ENCODE measurements around the gene WWC2. TPM values are rescaled to one million over a fixed set of nuclear protein-coding genes. Genes with fewer than 3 reads are reported as not detected.

The WWC2 gene
- total RNA-seq, 2 donors from 2014 or later: 5.8 to 6.3 TPM

DNA sequence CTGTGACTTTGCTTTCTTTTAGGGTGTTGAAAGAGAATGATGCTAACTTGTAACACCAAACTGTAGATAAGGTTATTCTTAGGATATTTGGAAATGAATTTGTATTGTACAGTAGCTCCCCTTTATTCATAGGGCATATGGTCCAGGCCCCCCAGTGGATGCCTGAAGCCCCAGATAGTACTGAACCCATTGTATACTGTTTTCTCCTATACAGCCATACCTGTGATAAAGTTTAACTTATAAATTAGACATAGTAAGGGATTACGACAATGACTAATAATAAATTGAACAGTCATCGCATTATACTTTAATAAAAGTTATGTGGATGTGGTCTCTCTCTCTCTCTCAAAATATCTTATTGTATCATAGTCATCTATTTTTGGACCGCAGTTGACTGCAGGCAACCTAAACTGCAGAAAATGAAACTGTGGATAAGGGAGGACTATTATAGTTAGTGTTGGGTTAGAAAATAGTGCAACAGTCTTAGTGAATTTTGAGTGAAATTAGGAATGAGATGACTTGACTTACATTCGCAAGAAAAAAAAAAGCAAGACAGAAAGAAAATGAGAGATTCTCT is 115.9 kb downstream of the WWC2 start:
- ATAC-seq (no peak), DNase-seq (no peak)
- Mint-ChIP-seq H3K4me1 (no peaks in the 10 kb centered on the region), H3K27me3 (peaks cover 4% of the 10 kb centered on the region), H3K27ac (no peak overlapping the region), H3K4me3 (no peak overlapping the region), H3K36me3 (ENCODE audit: low read depth) (peaks cover 4% of the 10 kb centered on the region)
- no peaks in the 10 kb centered on the region for H3K9me3 ChIP-seq (ENCODE audit: control insufficient read depth, low read length, poor library complexity, severe bottlenecking)

DNA sequence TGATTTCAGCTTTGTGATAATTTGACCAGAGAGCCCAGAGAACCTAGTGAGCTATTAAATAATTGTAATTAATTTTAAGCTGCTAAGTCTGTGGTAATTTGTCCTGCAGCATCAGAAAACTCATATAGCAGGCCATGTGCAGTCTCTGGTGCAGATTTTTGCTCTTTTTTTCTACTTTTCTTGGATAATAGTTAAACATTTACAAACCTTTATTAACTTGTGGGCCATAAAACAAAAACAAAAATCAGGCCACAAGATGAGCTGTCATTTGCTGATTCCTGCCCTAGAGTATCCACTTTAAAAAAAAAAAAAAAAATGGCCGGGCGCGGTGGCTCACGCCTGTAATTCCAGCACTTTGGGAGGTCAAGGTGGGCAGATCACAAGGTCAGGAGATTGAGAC is 121.2 kb downstream of the WWC2 start:
- no peak overlapping the region for H3K4me3 Mint-ChIP-seq
- no peak overlapping the region for H3K27ac Mint-ChIP-seq
- peaks cover 4% of the 10 kb centered on the region for H3K27me3 Mint-ChIP-seq
- ATAC-seq (no peak), DNase-seq (no peak)
- H3K9me3 ChIP-seq (ENCODE audit: control insufficient read depth, low read length, poor library complexity, severe bottlenecking): no peaks in the 10 kb centered on the region
- H3K4me1 Mint-ChIP-seq: no peaks in the 10 kb centered on the region
- H3K36me3 Mint-ChIP-seq (ENCODE audit: low read depth): peaks cover 4% of the 10 kb centered on the region

DNA sequence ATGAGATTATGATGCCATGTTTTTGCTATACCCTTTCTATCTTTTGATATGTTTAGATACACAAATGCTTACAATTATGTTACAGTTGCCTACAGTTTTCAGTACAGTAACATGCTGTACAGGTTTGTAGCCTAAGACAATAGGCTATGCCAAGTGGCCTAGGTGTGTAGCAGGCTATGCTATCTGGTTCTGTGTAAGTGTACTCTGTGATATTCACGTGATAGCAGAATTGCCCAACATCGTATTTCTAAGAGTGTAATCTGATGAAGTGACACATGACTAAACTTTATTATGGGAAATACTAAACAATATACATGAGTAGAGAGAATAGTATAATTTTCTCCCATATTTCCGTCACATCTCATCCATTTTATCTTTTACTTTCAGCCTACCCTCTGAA is 124.0 kb downstream of the WWC2 start:
- no peaks in the 10 kb centered on the region for H3K9me3 ChIP-seq (ENCODE audit: control insufficient read depth, low read length, poor library complexity, severe bottlenecking)
- DNase-seq (no peak), ATAC-seq (no peak)
- Mint-ChIP-seq H3K27ac (no peak overlapping the region), H3K4me1 (no peaks in the 10 kb centered on the region), H3K36me3 (ENCODE audit: low read depth) (peaks cover 2% of the 10 kb centered on the region), H3K4me3 (no peak overlapping the region), H3K27me3 (no peaks in the 10 kb centered on the region)

DNA sequence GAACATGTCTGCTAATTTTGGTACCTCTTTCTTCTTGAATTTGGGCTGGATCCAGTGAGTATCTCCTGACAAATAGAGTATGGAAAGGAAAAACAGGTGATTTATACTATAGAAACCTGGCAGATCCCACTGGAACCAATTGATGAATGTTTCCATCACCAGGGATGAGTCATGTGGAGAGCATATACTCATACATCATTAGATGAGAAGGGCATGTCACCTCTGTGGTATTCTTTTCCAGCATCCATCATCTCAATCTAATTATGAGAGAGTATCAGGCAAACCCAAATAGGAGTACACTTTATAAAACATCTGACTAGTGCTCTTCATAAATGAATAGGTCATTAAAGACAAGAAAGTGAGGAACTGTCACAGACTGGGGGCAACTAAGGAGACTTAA is 130.3 kb downstream of the WWC2 start:
- DNase-seq (no peak), ATAC-seq (no peak)
- Mint-ChIP-seq H3K27me3 (no peaks in the 10 kb centered on the region), H3K27ac (no peak overlapping the region), H3K4me1 (no peaks in the 10 kb centered on the region), H3K4me3 (no peak overlapping the region), H3K36me3 (ENCODE audit: low read depth) (peaks cover 5% of the 10 kb centered on the region)
- H3K9me3 ChIP-seq (ENCODE audit: control insufficient read depth, low read length, poor library complexity, severe bottlenecking): no peaks in the 10 kb centered on the region

DNA sequence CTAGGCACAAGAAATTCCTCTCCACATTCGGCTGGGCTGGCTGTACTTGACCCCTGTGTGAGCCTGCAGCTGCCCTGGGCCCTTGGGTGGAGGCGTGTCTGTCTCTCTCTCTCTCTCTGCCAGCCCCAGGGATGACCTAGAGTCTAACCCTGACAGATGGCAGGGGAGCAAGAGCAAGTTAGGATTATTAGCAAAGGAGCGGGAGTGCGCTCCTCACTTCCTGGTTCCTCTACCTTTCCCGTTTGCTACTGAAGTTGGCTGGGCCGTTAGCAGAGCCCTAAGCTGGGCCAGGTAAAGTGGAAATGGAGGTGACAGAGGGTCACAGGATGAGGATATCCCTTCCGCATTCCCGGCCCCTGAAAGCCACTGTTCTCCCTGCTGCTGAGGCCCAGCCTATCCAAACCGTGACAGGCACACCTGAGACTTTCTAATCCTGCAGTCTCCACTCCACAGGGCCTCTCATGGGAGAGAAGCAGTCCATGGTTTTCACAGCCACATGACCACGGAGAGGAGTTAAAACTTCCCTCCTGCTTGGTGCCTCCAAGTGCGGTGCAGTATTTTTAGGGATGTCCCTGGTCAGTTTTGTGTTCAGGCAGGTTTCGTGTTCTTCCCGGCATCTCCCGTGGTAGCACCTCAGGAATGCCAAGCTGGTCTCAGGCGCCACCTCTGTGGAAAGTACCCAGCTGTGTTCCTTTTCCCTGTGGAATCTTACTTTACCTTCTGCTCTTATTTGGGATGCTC is 141.7 kb downstream of the WWC2 start:
- H3K4me3 Mint-ChIP-seq: no peak overlapping the region
- peaks cover 3% of the 10 kb centered on the region for H3K36me3 Mint-ChIP-seq (ENCODE audit: low read depth)
- ATAC-seq (no peak), DNase-seq (no peak)
- peaks cover 5% of the 10 kb centered on the region for H3K27me3 Mint-ChIP-seq
- no peak overlapping the region for H3K27ac Mint-ChIP-seq
- no peaks in the 10 kb centered on the region for H3K9me3 ChIP-seq (ENCODE audit: control insufficient read depth, low read length, poor library complexity, severe bottlenecking)
- H3K4me1 Mint-ChIP-seq: peaks cover 3% of the 10 kb centered on the region

DNA sequence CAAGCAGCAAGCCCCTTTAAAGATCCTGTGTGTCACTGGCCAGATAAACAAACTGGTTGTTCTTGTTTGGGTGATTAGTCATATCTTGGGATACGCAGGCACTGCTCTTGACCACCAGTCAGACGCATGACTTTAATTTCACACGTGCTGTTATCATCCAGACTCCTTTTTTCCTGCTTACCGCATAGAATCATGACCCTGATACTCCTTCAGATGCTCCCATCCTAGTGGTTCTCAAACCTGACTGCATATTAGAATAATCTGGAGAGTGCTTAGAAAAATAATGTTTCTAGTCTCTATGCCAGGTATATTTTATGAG is 142.2 kb downstream of the WWC2 start:
- no peak overlapping the region for H3K4me3 Mint-ChIP-seq
- H3K36me3 Mint-ChIP-seq (ENCODE audit: low read depth): peaks cover 3% of the 10 kb centered on the region
- H3K4me1 Mint-ChIP-seq: peaks cover 3% of the 10 kb centered on the region
- peaks cover 5% of the 10 kb centered on the region for H3K27me3 Mint-ChIP-seq
- H3K9me3 ChIP-seq (ENCODE audit: control insufficient read depth, low read length, poor library complexity, severe bottlenecking): no peaks in the 10 kb centered on the region
- no peak overlapping the region for H3K27ac Mint-ChIP-seq
- DNase-seq: no peak
- ATAC-seq: no peak

DNA sequence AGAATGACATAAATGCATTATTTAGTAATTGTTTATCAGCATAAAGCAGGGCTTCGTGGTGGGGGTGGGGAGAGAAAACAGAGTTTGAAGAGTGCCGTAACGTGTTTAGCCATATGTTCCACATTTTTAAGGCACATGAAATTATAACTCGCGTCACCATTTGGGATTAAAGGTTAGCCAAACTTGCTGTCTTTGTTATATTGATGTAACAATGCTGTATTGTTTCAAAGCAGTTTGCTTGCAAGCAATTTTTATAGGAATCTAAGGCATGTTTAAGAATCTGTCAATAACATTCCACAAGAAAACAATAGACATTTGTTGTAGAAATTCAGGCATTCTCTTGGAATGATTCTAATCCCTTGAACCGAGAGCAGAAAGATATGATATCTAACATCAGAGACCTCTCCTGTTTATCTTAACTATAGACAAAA is 142.7 kb downstream of the WWC2 start:
- peaks cover 3% of the 10 kb centered on the region for H3K4me1 Mint-ChIP-seq
- H3K36me3 Mint-ChIP-seq (ENCODE audit: low read depth): peaks cover 3% of the 10 kb centered on the region
- ATAC-seq (no peak), DNase-seq (no peak)
- no peak overlapping the region for H3K4me3 Mint-ChIP-seq
- no peak overlapping the region for H3K27ac Mint-ChIP-seq
- peaks cover 5% of the 10 kb centered on the region for H3K27me3 Mint-ChIP-seq
- H3K9me3 ChIP-seq (ENCODE audit: control insufficient read depth, low read length, poor library complexity, severe bottlenecking): no peaks in the 10 kb centered on the region

DNA sequence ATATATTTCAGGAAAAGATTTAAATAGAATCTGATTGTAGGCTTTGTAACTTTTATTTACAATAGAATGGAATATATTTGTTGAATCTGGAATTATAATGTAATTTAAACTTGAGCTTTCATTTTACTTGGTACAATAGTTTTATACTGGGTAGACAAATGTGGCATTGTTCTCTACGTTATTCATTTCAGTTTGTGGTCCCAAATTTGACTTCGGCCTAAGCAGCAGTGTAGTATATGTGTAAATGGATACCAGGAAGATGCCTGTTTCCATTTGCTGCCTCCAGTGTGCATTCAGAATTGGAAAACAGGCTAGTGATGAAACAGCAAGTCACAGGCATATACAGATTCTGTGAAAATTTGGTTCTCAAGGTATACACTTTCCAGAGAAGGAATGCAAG is 143.2 kb downstream of the WWC2 start:
- peaks cover 3% of the 10 kb centered on the region for H3K4me1 Mint-ChIP-seq
- DNase-seq (no peak), ATAC-seq (no peak)
- H3K36me3 Mint-ChIP-seq (ENCODE audit: low read depth): peaks cover 3% of the 10 kb centered on the region
- H3K27me3 Mint-ChIP-seq: peaks cover 5% of the 10 kb centered on the region
- H3K27ac Mint-ChIP-seq: no peak overlapping the region
- H3K4me3 Mint-ChIP-seq: no peak overlapping the region
- H3K9me3 ChIP-seq (ENCODE audit: control insufficient read depth, low read length, poor library complexity, severe bottlenecking): no peaks in the 10 kb centered on the region

DNA sequence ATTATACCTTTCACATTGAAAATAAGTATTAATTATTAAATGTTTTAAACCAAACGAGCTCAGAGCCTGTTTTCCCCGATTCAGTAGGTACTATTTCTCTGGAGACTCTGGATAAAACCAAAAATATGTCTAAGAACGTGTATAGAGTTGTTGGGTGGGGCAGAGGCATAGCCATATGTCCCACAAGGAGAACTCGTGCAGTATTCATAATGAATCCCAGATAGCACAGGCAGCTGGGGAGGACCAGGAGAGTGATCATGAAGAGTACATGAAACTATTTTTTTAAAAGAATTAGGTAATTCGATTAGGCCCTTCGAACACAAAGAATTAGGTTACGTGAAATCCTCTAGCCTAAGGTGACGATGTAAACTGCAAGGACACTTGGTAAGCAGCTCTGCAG is 145.0 kb downstream of the WWC2 start:
- no peak for DNase-seq
- no peaks in the 10 kb centered on the region for H3K4me1 Mint-ChIP-seq

DNA sequence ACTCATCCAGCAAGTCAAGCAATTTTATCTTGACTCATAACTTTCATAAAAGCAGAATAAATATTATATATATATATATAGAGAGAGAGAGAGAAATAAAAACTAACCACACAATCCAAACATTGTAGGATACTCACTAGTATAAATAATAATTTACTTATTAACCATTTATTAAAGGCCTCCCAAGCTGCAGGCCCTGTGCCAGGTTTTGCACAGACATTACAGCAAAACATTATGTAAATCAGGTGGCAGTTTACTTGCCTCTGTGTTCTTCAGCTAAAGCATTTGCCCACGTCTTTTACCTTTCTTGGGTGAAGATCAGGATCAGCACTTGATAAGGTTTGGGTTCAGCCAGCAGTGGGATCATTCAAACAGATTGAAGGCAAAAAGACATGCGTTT is 145.4 kb downstream of the WWC2 start:
- Mint-ChIP-seq H3K27ac (no peak overlapping the region), H3K4me3 (no peak overlapping the region), H3K36me3 (ENCODE audit: low read depth) (no peaks in the 10 kb centered on the region), H3K27me3 (peaks cover 2% of the 10 kb centered on the region), H3K4me1 (no peaks in the 10 kb centered on the region)
- DNase-seq: no peak
- no peaks in the 10 kb centered on the region for H3K9me3 ChIP-seq (ENCODE audit: control insufficient read depth, low read length, poor library complexity, severe bottlenecking)
- ATAC-seq: no peak

More for the DNA sequence above, 145.0 kb downstream of the WWC2 start:
- no peaks in the 10 kb centered on the region for H3K36me3 Mint-ChIP-seq (ENCODE audit: low read depth)
- no peak overlapping the region for H3K27ac Mint-ChIP-seq
- H3K9me3 ChIP-seq (ENCODE audit: control insufficient read depth, low read length, poor library complexity, severe bottlenecking): no peaks in the 10 kb centered on the region
- ATAC-seq: no peak
- no peak overlapping the region for H3K4me3 Mint-ChIP-seq
- H3K27me3 Mint-ChIP-seq: peaks cover 5% of the 10 kb centered on the region

DNA sequence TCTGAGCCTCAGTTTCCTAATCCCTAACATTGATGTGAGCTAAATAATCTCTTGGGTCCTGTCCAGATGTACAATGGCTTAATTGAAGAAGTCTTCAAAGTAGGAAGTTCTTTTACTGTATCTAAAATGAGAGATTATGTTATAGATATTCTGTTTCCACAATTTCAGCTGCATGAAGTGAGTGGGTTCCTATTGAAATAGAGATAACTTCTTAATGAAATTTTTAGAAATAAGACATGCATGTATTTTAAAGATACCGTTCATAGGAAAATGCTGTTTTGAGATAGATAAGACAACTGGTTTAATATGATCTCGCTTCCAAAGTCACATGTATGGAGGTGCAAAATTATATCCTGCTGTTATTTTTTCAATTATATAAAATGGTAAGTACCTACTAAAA is 149.1 kb downstream of the WWC2 start:
- no peak for ATAC-seq
- Mint-ChIP-seq H3K27me3 (no peaks in the 10 kb centered on the region), H3K4me3 (no peak overlapping the region), H3K27ac (no peak overlapping the region), H3K4me1 (no peaks in the 10 kb centered on the region), H3K36me3 (ENCODE audit: low read depth) (no peaks in the 10 kb centered on the region)
- no peak for DNase-seq
- no peaks in the 10 kb centered on the region for H3K9me3 ChIP-seq (ENCODE audit: control insufficient read depth, low read length, poor library complexity, severe bottlenecking)

DNA sequence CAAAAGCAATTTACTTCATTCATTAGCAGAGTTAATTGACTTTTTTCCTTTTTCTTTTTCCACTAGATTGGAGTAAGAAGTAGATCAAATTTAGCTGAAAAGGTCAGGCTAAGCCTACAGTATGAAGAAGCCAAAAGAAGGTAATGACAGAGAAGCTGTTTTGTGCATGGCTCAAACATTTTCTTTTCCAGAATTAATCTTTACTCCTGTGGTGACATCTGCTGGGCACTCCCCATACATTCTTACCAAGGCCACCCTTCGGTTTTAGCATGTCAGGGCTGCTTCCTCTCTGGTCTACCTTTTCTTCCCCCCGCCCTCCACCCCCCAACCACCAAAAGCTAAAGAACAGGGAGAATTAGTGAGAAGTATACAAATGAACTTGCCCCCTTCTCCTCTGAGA is 150.8 kb downstream of the WWC2 start:
- DNase-seq: no peak
- ATAC-seq: no peak
- H3K9me3 ChIP-seq (ENCODE audit: control insufficient read depth, low read length, poor library complexity, severe bottlenecking): no peaks in the 10 kb centered on the region
- Mint-ChIP-seq H3K27ac (no peak overlapping the region), H3K36me3 (ENCODE audit: low read depth) (no peaks in the 10 kb centered on the region), H3K27me3 (no peaks in the 10 kb centered on the region), H3K4me1 (no peaks in the 10 kb centered on the region), H3K4me3 (no peak overlapping the region)

DNA sequence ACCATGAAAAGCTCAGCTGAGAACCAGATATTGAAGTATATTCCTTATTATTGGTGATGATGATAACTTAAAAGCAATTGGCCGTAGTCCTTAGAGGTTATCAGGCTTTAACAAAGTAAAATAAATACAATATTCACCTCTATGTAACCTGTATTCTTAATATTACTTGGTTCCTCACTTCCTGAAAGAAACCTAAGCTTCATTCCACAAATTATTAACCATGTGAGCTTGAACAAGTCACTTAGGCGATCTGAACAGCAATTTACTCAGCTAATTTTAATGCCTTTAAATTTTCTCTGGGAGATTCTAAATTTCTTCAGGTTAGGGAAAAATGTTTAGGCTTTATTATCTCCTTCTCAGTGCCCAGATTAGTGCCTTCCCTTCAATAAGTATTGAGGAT is 151.8 kb downstream of the WWC2 start:
- Mint-ChIP-seq H3K36me3 (ENCODE audit: low read depth) (no peaks in the 10 kb centered on the region), H3K4me1 (no peaks in the 10 kb centered on the region), H3K27me3 (no peaks in the 10 kb centered on the region), H3K4me3 (no peak overlapping the region), H3K27ac (no peak overlapping the region)
- no peaks in the 10 kb centered on the region for H3K9me3 ChIP-seq (ENCODE audit: control insufficient read depth, low read length, poor library complexity, severe bottlenecking)
- DNase-seq (no peak), ATAC-seq (no peak)

DNA sequence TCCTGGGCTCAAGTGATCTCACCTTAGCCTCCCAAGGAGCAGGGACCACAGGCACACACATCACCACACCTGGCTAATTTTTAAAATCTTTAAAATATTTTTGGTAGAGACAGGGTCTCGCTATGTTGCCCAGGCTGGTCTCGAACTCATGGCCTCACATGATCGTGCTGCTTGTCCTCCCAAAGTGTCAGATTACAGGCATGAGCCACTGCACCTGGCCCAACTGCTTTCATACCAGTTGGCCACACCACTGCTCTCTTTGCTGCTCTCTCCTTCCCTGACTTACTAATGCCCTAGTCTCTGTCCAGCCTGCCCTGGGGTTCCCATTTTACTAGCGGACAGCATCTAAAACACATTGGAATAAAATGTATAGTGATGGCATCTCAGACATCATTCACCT is 153.9 kb downstream of the WWC2 start:
- Mint-ChIP-seq H3K27ac (no peak overlapping the region), H3K36me3 (ENCODE audit: low read depth) (no peaks in the 10 kb centered on the region), H3K27me3 (no peaks in the 10 kb centered on the region), H3K4me3 (no peak overlapping the region), H3K4me1 (no peaks in the 10 kb centered on the region)
- H3K9me3 ChIP-seq (ENCODE audit: control insufficient read depth, low read length, poor library complexity, severe bottlenecking): no peaks in the 10 kb centered on the region
- ATAC-seq: no peak
- DNase-seq: no peak

All from T-helper 17 cell (primary cell).